GM19438 (cell line): ENCODE measurements around the gene MYMK.
"Not testable (repeated sequence)": the region's sequence is repeated elsewhere in the genome, so short reads cannot be mapped to it uniquely, and the experiment has no call there.

Source experiments
- ATAC-seq: cut with Tn5 transposase; IDR thresholded peaks from one replicate; pipeline ENCODE4 v1.9.1; 2021; ENCODE audit warnings: low read depth; ENCODE audit not compliant: unreplicated experiment

MYMK gene, protein sequence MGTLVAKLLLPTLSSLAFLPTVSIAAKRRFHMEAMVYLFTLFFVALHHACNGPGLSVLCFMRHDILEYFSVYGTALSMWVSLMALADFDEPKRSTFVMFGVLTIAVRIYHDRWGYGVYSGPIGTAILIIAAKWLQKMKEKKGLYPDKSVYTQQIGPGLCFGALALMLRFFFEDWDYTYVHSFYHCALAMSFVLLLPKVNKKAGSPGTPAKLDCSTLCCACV

DNA sequence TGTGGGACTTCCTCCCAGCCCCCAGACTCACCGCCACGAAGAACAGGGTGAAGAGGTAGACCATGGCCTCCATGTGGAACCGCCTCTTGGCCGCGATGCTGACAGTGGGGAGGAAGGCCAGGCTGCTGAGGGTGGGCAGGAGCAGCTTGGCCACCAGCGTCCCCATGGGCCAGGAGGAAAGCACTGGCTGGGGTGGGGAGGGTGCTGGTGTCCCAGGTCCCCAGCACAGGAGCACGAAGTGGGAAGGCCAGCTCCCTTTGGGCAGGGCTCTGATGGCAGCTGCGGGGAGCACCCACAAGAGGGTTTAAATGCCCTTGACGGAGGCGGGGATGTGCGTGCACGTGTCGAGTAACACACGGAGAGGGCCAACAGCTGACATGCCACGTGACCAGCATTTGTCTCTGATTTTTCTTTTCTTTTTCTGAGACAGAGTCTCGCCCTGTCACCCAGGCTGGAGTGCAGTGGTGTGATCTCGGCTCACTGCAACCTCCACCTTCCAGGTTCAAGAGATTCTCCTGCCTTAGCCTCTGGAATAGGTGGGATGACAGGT is at the start of gene MYMK:
Gene MYMK (minus strand): TSS at position 281 of the 550 bp plus-strand sequence. CDS start 115 bp downstream, at position 166.
- no peak for ATAC-seq

DNA sequence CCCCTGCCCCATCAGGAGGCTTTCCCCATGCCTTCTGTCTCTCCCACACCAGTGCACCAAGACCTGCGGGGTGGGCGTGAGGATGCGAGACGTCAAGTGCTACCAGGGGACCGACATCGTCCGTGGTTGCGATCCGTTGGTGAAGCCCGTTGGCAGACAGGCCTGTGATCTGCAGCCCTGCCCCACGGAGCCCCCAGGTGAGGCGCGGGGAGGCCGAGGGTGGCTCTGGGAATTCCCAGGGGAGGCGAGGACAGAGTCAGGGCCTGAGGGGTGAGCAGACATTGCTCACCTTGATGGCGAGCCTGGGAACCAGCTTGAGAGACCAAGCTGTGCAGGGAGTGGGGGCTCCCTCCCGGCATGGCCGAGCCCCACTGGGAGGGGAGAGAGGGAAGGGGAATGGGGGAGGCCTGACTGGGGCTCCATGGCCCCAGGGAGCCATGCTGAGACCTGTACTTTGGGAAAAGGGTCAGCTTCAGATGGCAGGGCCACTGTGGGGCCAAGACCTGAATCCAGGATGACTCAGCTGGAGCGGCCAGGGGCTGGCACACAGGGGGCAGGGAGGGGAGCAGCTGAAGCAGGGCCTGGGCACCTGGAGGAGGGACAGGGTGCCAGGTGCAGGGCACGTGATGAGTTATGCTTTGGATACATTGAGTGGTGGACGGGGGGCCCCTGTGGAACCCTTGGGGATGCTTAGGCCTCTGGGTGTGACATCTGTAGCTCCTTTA is 49.2 kb upstream of the MYMK start:
- ATAC-seq, result no peak

DNA sequence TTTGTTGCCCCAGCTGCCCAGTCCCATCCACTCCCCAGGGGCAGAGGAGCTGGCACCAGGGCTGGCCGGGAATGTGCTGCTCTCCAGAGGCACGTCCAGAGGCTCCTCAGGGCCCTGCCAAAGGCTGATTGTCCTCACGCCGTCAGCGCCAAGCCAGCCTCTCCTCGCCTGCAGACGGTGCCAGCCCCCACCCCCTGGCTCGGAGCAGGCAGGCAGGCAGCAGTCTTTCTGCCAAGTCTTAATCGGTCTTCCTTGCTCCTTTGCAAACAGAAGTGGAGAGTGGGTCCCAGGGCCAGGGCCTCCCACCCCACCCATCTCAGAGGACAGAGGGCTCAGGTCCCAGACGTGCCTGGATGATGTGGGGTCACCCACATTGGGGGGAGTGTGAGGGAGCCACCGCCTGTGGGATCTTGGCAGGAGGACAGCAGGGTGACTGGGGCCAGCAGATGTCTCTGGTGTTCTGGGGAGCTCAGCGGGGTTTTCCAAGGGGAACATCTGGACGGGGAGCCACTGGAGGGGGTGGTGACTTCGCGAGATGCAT is 48.1 kb upstream of the MYMK start:
- ATAC-seq, result no peak

DNA sequence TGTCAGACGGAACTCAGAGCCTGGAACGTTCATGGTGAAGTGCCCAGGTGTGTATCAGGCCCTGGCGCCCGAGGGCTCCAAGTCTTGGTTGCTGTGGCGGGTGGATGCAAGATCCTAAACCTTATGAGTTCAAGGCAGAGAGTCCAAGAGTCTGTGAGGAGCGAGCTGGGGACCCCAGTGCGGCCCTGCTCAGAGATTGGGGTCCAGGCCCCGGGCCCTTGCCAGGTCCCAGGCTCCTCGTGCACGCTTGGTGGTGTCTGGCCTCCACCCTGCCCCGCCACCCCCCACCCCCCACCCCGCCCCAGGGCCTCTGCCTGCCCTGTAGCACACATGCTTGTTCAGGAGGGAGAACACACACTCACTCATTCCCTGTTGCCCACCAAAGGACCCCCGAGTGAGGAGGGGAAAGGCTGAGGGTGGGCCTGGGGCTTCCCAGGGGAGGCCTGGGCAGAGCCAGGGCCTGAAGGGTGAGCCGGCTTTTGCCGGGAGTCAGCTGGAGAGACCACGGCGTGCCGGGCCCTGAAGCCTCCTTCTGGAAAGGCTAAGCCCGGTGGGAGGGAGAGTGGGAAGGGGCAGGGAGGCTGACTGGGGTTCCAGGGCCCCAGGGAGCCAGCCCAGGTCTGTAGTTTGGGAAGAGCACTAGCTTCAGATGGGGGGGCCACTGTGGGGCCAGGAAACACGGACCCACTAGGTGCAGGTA is 47.3 kb upstream of the MYMK start:
- no peak for ATAC-seq

DNA sequence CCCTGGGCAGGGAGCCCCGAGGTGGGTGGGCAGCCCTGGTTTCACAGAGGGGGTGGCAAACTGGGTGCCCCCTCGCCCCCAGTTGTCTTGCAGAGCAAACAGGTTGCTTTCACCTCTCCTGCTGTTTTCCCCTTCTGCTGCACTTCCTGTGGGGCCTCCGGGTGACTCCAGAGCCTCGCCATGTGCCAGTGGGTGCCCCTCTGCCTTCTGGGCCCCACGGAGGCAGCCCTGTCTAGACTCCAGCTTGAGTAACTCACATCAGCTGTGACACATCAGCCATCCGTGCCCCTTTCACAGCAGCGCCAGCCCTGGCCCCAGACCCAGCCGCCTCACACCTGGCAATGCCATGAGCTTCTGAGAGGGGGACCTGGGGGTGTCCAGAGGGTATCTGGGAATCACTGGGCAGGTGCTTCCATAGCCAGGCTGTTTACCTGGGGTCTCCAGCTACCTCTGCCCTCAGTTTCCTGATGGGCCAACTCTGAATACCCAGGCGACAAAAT is 46.7 kb upstream of the MYMK start:
- no peak for ATAC-seq

DNA sequence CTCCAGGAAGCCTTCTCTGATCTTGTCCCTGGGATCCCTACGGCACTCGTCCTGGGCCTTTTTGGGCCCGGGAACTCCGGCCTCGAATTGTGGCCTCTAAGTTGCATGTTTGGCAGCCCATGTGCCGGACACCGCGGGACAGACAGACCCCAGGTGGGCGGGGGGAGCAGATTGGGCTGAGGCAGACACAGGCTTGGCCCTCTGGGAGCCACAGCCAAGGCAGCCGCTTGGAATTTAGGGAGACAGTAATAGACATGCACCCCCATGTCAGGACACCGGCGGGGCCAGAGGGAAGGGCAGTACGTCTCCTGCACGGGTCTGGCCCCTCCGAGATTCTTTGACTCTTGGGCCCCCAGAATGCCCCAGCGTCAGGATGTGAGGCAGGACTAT is 45.9 kb upstream of the MYMK start:
- ATAC-seq, result no peak

DNA sequence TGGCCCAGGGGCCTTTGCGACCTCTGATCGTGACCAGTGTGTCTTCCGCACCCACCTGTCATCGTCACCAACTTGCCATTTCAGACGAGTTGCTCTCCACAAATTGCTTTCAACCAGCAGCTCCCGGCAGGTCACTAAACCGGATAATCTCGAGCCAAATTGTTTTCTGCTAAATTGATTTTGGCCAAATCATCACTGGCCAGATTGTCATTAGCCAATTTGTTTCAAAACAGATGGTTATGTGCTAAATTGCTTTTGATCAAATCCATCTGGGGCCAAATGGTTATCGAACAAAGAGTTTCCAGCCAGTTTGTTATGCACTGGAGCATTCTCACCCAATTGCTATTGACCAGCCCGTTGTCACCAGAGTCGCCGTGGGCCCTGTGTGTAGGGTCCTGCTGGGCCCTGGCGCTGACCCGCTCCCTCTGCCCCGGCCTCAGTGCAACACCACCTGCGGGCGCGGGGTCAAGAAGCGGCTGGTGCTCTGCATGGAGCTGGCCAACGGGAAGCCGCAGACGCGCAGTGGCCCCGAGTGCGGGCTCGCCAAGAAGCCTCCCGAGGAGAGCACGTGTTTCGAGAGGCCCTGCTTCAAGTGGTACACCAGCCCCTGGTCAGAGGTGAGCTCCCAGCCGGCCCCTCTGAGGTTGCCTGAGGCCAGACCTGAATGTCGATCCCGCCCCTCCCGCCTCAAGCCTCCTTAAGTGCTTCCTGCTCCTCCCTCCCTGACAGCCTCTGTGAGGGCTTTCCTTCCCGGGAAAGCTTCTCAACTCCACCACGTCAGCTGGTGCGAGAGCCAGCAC is 45.3 kb upstream of the MYMK start:
- ATAC-seq, result no peak

DNA sequence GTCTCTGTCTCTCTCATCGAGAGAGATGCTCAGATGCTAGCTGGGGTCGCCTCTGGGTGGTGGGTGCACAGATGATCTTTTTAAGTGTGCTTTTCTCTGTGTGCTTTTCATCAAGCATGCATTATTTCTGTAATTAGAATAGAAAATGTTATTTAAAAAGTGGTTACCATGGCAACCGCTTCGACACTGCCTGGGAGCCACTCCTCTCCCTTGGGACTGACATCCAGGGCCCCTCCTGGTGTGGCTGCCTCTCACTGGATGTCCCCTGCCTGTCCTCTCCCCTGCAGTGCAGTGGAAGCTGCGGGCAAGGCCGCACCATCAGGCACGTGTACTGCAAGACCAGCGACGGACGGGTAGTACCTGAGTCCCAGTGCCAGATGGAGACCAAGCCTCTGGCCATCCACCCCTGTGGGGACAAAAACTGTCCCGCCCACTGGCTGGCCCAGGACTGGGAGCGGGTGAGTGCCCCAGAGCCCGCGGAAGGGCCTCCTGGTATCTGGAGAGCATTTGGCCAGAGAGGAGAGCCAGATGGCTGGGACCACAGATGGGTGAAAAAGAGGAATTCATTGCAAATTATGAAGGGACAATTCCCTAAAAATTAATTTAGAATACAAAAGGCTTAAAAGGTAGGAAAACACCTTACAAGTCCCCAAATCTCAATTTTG is 44.5 kb upstream of the MYMK start:
- no peak for ATAC-seq

DNA sequence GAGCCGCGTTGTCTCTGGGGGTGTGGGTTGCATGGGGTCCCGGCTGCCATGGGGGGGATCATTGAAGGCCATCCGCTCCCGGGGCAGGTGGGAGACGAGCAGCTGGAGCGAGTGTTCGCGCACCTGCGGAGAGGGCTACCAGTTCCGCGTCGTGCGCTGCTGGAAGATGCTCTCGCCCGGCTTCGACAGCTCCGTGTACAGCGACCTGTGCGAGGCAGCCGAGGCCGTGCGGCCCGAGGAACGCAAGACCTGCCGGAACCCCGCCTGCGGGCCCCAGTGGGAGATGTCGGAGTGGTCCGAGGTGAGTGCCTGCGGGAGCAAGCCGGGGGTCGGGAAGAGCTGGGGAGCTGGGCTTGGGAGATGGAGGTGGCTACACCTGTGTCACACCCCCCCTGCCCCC is 43.4 kb upstream of the MYMK start:
- no peak for ATAC-seq

DNA sequence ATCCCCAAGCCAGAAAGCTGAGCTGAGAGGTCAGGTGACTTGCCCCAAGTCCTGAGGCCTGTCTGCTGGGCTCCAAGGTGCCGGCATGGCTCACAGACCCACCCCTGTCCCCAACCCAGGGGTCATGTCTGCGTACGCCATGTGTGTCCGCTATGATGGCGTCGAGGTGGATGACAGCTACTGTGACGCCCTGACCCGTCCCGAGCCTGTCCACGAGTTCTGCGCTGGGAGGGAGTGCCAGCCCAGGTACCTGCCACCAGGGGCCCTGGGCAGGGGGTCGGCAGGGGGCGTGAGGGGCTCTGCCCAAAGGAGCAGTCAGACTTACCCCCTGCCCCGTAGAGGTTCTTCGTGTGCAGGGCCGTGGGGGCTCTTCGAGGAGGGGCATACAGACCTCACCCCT is 42.1 kb upstream of the MYMK start:
- ATAC-seq, result no peak

DNA sequence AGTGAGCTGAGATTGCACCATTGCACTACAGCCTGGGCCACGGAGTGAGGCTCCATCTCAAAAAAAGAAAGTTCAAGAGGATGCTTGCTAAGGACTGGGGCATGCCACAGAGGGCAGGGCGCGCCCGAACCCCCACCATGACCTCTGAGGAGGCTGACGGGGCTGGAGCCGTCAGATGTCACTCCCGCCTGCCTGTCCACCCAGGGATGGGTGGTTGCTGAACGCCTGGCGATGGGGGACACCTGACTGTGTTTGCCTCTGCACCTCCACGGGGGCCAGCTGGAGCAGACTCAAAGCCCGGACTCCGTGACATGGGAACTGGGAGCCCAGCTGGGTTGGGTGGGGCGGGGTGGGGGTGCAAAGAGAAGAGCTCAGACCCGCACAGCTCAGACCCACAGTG is 41.6 kb upstream of the MYMK start:
- ATAC-seq, result no peak

DNA sequence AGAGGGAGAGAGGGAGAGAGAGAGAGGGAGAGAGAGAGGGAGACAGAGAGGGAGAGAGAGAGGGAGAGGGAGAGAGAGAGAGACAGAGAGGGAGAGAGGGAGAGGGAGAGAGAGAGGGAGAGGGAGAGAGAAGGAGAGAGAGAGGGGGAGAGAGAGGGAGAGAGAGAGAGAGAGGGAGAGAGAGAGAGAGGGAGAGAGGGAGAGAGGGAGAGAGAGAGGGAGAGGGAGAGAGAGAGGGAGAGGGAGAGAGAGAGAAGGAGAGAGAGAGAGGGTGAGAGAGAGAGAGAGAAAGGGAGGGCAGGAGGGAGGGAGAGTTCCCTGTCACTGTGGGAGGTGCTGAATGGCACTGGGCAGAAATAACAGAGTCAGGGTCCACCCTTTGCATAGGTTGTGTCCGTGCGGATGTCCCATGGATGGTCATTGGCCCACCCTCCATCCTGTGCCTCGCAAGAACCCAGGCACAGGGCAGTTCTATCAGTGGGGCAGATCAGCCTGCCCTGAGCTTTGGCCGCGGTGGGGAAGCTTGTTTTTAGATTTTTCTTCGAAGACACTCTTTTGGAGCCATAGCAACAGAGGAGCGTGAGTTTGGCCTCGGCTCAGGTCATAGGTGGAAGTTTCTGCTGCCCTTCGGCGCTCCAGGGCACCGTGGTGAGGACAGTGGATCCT is 39.8 kb upstream of the MYMK start:
- no peak for ATAC-seq

DNA sequence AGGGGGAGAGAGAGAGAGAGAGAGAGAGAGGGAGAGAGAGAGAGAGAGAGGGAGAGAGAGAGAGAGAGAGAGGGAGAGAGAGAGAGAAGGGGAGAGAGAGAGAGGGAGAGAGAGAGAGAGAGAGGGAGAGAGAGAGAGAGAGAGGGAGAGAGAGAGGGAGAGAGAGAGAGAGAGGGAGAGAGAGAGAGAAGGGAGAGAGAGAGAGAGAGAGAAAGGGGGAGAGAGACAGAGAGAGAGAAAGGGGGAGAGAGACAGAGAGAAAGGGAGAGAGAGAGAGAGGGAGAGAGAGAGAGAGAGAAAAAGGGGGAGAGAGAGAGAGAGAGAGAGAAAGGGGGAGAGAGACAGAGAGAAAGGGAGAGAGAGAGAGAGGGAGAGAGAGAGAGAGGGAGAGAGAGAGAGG is 39.1 kb upstream of the MYMK start:
- ATAC-seq, result not testable (repeated sequence)

DNA sequence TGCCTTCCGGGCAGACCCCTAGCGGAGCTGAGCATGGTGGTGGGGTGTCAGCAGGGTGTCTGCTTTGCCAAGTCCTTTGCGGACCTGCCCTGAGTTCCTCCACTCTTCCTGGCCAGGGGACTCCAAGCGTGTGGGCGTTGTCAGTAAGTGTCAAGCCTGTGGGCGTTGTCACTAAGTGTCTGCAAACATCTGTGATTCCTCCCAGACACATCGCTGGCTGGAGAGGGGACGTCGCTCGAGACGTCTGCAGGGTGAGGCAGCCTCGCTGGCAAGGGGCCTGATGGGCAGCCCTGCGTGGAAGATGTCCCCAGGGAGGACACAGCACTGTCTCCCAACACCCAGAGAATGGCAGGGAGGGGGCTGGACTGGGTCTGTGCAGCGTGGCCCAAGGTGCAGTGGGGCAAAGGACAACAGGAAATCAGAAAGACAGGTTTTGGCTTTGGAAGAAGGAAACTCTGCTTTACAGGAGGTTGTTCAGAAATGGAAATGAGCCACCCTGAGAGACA is 38.6 kb upstream of the MYMK start:
- ATAC-seq, result no peak

DNA sequence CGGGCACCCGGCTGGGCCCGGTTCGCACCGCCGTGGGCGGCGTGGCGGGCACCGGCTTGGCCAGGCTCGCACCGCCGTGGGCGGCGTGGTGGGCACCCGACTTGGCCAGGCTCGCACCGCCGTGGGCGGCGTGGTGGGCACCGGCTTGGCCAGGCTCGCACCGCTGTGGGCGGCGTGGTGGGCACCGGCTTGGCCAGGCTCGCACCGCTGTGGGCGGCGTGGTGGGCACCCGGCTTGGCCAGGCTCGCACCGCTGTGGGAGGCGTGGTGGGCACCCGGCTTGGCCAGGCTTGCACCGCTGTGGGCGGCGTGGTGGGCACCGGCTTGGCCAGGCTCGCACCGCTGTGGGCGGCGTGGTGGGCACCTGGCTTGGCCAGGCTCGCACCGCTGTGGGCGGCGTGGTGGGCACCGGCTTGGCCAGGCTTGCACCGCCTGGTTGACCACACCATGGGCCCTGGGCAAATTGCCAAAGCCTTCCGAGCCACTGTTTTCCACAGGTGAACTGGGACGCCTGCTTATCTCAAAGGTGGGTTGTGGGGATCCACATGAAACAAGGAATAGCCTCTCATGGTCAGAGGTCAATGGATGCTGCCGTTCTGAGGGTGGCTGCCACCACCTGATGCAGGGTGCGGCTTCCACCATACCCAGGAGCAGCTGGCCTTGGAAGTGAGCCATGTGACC is 38.0 kb upstream of the MYMK start:
- no peak for ATAC-seq

DNA sequence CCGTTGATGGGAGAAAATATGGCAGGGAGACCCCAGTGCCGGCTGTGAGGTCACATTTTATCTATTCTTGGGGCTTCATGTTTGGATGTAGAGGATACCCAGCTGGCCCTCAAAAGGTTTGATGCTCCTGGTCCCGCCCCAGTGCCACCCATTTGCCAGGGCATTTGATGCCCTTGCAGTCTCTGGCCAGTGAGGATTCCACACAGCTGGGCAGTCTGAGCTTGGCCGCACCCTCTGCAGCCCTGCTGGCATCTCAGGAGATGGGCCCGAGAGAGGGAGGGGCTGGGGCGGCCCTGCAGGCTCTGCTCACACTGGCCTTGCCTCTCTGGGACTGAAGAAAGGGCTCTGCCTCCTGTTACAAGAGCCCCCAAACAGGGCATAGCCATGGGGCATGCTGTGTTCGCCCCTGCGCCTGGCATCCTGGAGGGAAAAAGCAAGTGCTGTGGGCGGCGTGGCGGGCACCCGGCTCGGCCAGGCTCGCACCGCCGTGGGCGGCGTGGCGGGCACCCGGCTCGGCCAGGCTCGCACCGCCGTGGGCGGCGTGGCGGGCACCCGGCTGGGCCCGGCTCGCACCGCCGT is 37.3 kb upstream of the MYMK start:
- no peak for ATAC-seq

DNA sequence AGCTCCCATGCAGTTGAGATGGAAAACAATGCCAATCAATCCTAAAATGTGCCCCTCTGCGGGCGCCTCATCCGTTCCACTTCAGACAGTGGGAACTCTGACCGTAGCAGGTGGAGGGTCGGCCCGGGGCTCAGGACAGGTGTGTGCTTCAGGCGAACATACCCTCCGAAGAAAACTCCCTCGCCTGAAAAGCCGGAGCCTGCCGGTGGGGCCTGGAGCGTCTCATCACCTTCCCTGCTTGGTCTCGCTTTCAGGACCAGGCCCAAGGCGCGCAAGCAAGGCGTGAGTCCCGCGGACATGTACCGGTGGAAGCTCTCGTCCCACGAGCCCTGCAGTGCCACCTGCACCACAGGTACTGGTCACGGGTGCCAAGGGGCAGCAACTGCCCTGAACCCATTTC is 36.2 kb upstream of the MYMK start:
- ATAC-seq, result no peak

DNA sequence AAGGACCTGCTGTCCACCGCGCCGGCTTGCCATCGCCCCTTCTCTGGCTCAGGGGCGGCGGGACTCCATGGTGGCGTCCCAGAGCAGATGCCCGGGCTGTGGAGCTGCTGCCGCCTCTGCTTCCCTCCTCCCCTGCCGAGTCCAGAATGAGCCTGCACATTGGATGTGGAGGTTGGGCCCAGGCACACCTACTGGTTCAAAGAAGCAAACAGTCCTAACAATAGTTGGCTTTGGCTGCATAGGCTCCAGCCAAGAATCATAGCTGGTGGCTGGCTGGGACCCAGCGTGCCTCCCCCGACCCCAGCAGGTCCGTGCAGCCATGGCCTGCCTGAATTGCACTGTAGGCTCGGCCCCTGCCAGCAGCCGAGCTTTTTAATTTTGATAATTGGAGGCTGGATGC is 35.6 kb upstream of the MYMK start:
- no peak for ATAC-seq
